Epidermal melanocyte (primary cell): ENCODE data around the gene TNFRSF19.

ENCODE experiments used
- DNase-seq: peaks from one replicate; pipeline ENCODE4 v3.0.0; 2011; ENCODE audit warnings: low spot score; ENCODE audit not compliant: insufficient read length

Gene TNFRSF19

DNA sequence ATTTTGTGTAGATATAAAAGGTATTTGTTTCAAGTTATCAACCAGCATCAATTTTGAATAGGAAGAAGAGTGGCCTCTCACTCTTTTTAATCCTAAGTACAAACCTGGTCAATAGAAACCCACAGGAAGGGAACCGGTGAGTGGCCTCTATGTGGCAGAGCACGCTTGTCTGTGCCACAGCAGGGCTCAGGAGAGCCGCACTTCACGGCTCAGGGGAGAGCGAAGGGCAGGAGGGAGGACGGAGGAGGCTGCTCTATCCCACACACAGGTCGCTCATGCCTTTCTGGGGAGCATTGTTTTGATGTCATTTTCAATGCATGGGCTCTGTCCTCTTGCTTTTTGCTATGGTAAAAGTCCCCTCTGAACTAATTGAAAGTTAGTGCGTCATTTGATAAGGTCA, 57.2 kb downstream of the TNFRSF19 start:
- no peak for DNase-seq

DNA sequence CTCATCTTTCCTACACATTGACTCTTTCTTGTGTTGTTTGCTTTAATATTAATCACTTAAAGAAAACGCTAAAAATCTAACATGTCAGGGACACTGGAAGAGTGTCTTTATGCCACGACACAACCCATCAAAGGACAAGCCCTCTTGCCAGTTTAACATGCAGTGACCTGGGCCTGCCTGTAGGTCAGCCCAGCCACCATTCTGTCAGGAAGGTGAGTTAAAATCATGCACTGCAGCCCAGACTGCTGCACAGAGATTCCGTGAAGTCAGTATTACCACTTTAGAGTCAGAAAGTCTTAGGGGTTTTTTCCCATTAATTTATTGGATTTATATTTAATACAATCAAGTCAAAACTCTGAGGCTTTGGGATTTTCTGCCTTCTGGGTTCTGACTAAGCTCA, 58.0 kb downstream of the TNFRSF19 start:
- no peak for DNase-seq

DNA sequence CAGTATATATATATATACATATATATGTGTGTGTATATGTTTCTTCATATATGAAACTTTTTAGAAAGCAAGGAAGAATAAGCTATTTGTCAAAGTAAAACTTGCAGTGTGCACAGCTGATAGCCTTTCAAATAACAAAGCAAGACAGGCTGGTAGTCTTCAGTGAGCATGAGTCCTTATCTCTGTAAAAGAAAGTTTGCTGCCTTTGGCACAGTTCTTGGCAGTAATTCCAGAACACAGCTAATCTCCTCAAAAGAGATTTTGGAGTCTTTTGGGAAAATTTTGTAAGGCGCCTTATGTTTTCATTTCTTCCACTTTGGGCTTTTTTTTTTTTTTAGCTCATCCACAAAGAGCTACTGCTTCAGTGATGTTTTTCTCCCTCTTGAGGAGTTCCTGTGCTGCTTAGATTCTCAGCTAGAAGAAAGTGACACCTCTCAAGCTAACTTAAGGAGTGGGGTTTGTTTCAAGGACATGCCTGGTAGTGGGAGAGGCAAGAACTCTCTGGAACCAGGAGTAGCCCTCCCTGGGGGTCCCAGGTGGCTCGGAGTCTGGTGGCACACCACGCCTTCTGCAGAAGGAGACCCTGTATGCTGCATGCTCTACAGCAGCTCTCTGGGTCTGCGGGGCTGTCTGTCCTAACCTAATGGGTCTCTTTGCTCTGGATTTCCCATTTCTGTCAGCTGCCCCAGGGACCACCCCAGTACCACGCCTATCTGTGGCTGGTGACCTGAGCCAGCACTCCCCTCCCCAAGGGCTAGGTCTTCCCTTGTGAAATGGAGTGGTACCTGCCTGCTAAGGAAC, 58.8 kb downstream of the TNFRSF19 start:
- DNase-seq, result no peak

DNA sequence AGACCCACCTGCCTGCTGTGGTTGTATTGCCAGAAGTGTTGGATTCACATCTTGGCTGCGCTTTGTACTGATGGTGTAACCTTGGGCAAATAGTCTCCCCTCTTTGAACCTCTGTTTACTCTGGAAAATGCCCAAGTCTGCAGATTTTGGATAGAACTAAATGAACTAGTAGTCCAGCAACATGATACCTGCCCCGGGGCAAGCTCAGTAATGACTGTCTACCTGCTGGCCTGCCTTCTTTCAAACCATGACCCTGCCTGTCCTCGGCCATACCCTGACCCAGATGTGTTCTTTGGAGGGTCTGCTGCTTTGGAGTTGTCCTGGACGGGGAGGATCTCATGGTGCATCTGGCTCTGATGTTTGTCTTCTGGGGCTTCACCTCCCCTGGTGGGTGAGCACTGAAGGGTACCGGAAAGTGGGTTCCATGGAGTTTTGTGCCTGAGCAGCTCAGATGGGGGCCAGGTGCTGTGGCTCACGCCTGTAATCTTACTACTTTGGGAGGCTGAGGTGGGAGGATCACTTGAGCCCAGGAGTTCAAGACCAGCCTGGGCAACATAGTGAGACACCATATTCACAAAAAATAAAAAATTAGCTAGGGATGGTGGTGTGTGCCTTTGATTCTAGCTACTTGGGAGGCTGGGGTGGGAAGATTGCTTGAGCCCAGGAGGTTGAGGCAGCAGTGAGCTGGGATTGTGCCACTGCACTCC, 59.5 kb downstream of the TNFRSF19 start:
- no peak for DNase-seq

- DNase-seq, result no peak
These were observed 60.3 kb downstream of the TNFRSF19 start for GRCh38 chr13:23630349-23631093.

GRCh38 chr13:23631311-23632047, 61.3 kb downstream of the TNFRSF19 start:
- no peak for DNase-seq

DNA sequence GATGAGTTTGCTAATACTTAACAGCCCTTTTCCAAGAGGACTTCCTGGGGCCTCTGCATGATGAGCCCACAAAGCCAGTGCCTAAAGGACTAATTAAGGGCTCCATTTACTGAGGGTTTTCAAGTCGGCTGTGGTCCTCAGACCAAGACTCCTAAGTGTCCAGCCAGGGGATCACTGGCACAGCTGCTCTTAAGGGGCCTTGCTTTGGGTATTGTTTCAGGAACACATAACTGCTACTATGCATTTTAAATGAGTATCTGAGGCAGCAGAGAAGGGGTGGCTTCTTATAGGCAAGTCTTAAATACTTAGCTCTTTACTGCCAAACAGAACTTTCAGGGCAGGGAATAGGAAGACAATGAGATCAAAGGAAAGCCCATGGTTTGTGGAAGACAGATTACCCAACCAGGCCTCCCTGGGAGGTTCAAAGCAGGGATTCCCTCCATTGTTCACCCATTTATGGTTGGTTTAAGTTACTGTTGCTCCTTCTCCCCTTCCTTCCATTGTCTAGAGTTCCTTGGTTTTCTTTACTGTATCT, 61.9 kb downstream of the TNFRSF19 start:
- no peak for DNase-seq

DNA sequence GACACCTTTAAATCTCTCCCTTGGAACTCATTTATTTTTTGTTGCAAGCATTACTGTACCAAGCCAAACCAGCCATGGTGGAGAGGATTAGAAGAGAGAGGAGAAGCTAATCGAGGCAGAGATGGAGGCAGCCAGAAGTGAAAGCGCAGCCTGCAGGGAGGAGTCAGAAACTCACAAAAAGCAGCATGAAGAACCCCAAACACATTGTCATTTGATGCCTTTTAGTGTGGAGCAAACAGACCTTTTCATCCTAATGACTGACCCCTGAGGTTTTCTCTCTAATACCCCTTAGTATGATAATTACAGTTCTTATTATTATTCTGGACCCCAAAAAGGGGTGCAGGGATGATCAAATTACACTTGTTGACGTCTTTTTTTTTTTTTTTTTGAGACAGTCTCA, 62.5 kb downstream of the TNFRSF19 start:
- no peak for DNase-seq

GRCh38 chr13:23634897-23635296, 64.7 kb downstream of the TNFRSF19 start:
- no peak for DNase-seq

- DNase-seq, result no peak
These were observed 66.1 kb downstream of the TNFRSF19 start for GRCh38 chr13:23636360-23636759.

- DNase-seq, result peak; percentile 69
These were observed 67.6 kb downstream of the TNFRSF19 start for GRCh38 chr13:23637829-23638228.

GRCh38 chr13:23639674-23640073, 69.5 kb downstream of the TNFRSF19 start:
- DNase-seq, result peak; percentile 37

DNA sequence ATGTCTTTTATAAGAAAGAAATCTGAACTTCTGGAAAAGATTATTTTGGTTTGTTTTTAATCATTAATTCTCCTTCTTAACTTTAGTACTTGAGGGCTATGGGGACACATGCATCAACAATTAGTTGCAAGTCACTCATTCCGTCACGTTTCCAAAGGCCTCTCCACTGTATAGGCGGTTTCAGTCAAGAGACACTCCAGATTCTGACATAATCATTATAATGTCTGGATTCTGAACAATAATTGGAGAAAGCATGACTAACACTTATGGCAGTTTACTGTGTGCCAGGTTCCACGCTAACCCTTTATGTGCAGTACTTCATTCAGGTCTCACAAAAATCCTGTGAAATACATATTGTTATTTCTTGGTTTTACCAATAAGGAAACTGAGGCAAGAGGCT, 71.9 kb downstream of the TNFRSF19 start:
- no peak for DNase-seq

DNA sequence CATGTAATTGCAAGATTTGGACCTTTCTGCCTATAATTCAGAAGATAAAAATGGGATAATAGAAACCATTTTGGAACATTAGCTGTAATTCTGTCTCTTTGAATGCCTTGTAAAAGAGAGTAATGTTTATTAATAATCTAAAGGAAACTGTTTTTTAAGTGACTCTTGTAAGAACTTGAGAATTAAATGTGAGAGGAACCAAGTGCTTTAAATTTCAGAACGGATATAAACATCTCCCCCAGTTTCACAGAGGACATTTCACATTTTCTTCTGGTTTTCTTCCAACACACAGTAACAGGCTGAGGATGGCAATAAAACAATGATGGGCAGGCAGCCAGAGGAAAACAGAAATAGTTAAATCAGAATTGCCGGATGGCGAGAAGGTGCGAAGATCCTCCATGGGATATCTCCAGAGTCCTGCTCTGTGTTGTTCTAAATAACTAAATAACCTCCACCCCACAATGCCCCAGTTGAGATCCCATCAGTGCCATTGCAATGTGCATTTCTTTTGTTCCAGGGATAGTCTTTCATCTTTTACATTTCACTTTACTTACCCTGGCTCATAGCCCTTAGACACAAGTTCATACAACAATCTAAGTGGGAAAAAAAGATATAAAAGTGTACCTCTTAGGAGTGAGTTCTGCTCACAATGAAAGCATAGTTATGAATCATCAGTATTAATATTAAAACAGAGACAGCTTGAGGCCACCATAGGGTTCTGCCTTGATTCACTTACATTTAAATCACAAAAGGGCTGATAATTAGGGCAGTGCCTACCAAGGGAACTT, 73.3 kb downstream of the TNFRSF19 start:
- DNase-seq, result no peak

DNA sequence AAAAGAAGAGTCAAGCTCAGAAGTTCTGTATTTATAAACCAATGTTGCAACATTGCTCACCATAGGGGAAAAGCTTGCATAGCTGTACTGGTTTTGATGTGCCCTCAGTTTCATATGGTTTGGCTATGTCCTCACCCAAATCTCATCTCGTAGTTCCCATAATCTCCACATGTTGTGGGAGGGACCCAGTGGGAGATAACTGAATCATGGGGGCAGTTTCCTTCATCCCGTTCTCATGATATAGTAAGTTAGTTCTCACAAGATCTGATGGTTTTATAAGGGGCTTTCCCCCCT, 73.9 kb downstream of the TNFRSF19 start:
- DNase-seq, result no peak

DNA sequence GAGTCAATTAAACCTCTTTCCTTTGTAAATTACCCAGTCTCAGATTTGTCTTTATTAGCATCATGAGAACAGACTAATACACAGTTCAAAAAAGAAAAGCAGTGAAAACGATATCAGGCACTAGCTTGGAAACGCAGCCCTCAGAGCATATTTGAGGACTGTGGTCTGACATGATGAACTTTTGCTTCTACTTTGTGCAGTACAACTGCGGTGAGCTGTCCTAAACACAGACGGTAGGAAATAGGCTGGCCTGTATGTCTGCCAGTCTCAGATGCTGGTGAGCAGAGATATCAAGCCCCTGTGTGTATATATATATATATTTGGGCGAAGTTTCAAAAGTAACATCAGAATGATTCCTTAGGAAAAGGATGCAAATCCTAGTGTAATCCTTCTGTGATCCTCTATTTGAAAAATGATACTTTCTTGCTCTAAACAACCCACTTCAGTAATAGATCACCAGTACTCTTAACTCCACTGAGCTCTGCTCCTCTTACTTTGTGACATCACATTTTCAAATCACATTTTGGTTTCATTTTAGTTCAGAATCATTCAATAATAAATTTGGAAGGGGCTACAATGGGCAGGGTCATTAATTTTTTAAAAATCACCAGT, 74.4 kb downstream of the TNFRSF19 start:
- no peak for DNase-seq

- DNase-seq, result no peak
These were observed 75.6 kb downstream of the TNFRSF19 start for GRCh38 chr13:23645851-23646250.

DNA sequence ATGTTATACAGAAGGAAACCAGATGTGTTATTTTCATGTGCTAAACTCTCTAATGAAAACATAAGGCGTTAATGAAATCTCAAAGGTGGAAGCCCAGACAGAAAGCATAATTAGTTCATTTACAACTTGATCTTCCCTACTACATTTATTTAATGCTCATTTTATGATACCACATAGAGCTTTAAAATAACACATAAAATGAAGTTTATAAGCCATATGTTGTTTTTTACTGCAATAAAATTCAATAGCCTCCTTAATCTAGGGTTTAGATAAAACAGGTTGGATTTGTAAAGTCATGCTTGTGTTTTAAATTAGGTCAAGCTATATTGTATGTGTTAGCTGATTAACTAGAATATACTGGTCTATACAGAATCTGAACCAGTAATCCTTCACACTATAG, 81.2 kb downstream of the TNFRSF19 start:
- DNase-seq, result no peak

DNA sequence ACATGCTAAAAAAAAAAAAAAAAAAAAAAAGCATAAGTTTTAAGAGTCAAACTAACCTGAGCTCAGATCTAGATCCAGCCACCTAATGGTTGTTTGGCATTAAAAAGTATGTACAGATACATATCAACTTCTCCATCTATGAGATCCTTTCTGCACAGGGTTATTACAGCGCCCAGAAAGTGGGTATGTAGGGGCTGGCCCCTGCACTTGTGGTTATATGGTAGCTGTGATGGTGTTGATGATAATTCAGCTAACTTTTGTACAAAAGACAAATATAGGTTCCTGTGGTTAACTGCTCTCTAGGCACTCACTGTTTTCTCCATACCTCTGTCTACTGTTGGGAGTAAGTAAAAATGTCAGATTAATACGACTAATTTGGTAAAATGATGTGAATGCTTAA, 81.7 kb downstream of the TNFRSF19 start:
- DNase-seq, result no peak
